Uterus (tissue), 4 donors: Measurements from ENCODE around the gene OBSCN. TPM values are rescaled to one million over a fixed set of nuclear protein-coding genes. Genes with fewer than 3 reads are reported as not detected.

Experiments
- DNase-seq, 2 donors: peaks; one replicate each; pipeline ENCODE4 v3.0.0-alpha.2; 2019 to 2020
- H3K27ac ChIP-seq, 2 donors: fragments of 200-600 bp; sonication (generic); 1 replicate in 1 of 2; 2 replicates in 1 of 2; pipeline ENCODE4 v1.5.1; 2016 to 2018
- H3K27me3 ChIP-seq, 2 donors: fragments of 200-600 bp; sonication (generic); one replicate each; pipeline ENCODE4 v1.5.1; 2018 to 2019; ENCODE audit warnings: control low read depth in 1 of 2
- H3K36me3 ChIP-seq, 2 donors: fragments of 200-600 bp; sonication (generic); one replicate each; pipeline ENCODE4 v1.5.1; 2019; ENCODE audit warnings: control low read depth in 1 of 2
- H3K4me1 ChIP-seq, 2 donors: fragments of 200-600 bp; sonication (generic); one replicate each; pipeline ENCODE4 v1.5.1; 2018 to 2019; ENCODE audit warnings: control low read depth in 1 of 2
- H3K4me3 ChIP-seq, 2 donors: fragments of 200-600 bp; sonication (generic); 1 replicate in 1 of 2; 2 replicates in 1 of 2; pipeline ENCODE4 v1.5.1; 2018 to 2019; ENCODE audit warnings: mild to moderate bottlenecking in 1 of 2
- H3K9me3 ChIP-seq, 2 donors: fragments of 200-600 bp; sonication (generic); one replicate each; pipeline ENCODE4 v1.5.1; 2019; ENCODE audit warnings: control low read depth in 1 of 2
- POLR2A ChIP-seq, 2 donors: fragments of 450-650 bp; IDR thresholded peaks; one replicate each; pipeline ENCODE4 v1.6.1; 2016; ENCODE audit warnings: antibody characterized with exemption in 2 of 2, mild to moderate bottlenecking in 1 of 2, moderate library complexity in 1 of 2
- intact Hi-C: fragments of 100-400 bp; cut with DNase I; formaldehyde crosslinking; loops from one replicate; pipeline ENCODE4 v1.15.1; 2023; ENCODE audit warnings: low total_unique reads
- total RNA-seq, 4 donors: library from RNA; depleted of rRNA in 3 of 4; stranded (reverse); fragments of >200 nt in 3 of 4; gene quantifications; one replicate each; pipeline versions ENCODE4 v1.1.0 to v1.2.4, GENCODE V29; 2014 to 2023
- TF ChIP-seq, protein P1 (sequence below), 4 experiments: fragments of 200-600 bp in 2 of 4; fragments of 450-650 bp in 2 of 4; sonication (generic) in 2 of 4; IDR thresholded peaks; one replicate each; pipeline ENCODE4 v1.5.1; 2016 to 2019; ENCODE audit warnings: antibody characterized with exemption in 4 of 4, mild to moderate bottlenecking in 2 of 4, moderate library complexity in 1 of 4
- donor health status: DM: yes; HTN: yes; CAD: no.

Gene OBSCN
- total RNA-seq, 4 donors from 2014 or later: 5.9 to 53.2 (median 22.4) TPM

DNA sequence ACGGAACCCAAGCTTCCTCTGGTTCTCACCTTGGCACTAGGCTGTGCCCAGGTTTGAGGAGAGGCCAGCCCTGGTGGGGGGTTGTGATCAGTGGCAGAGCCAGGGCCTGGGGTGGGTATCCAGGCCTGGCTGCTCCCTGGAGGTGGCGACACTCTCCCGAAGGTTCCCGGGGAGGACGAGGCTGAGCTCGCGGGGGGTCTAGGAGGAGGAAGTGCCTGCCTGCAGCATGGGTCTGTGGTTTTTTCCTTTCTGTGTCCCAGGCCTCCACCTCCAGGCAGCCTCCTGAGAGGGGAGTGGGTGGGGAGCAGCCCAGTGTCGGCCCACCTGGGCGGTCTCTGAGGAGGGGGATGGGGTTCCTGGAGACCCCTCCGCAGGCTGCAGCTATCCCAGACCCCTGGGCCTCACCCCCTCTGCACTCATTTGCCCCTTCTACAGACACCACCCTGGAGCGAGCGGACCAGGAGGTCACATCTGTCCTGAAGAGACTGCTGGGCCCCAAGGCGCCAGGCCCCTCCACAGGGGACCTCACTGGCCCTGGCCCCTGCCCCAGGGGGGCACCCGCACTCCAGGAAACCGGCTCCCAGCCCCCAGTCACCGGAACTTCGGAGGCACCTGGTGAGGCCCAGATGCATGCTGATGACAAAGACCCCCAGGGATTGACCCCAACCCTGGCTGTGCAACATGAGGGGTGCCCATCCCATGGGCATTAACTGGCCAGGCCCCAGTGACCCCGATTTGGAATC, 154.5 kb downstream of the OBSCN start:
- H3K9me3 ChIP-seq: no peaks in the 10 kb centered on the region
- H3K27ac ChIP-seq: no peak overlapping the region
- no peak overlapping the region for H3K4me3 ChIP-seq
- no peaks in the 10 kb centered on the region for H3K36me3 ChIP-seq
- TF ChIP-seq, protein P1, sequence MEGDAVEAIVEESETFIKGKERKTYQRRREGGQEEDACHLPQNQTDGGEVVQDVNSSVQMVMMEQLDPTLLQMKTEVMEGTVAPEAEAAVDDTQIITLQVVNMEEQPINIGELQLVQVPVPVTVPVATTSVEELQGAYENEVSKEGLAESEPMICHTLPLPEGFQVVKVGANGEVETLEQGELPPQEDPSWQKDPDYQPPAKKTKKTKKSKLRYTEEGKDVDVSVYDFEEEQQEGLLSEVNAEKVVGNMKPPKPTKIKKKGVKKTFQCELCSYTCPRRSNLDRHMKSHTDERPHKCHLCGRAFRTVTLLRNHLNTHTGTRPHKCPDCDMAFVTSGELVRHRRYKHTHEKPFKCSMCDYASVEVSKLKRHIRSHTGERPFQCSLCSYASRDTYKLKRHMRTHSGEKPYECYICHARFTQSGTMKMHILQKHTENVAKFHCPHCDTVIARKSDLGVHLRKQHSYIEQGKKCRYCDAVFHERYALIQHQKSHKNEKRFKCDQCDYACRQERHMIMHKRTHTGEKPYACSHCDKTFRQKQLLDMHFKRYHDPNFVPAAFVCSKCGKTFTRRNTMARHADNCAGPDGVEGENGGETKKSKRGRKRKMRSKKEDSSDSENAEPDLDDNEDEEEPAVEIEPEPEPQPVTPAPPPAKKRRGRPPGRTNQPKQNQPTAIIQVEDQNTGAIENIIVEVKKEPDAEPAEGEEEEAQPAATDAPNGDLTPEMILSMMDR (IDR thresholded peaks at IDR 0.05): no peak
- TF ChIP-seq POLR2A (IDR thresholded peaks at IDR 0.05): no peak
- no peak for DNase-seq
- intact Hi-C loops: no loop called here
- no peaks in the 10 kb centered on the region for H3K27me3 ChIP-seq
- H3K4me1 ChIP-seq: no peaks in the 10 kb centered on the region

DNA sequence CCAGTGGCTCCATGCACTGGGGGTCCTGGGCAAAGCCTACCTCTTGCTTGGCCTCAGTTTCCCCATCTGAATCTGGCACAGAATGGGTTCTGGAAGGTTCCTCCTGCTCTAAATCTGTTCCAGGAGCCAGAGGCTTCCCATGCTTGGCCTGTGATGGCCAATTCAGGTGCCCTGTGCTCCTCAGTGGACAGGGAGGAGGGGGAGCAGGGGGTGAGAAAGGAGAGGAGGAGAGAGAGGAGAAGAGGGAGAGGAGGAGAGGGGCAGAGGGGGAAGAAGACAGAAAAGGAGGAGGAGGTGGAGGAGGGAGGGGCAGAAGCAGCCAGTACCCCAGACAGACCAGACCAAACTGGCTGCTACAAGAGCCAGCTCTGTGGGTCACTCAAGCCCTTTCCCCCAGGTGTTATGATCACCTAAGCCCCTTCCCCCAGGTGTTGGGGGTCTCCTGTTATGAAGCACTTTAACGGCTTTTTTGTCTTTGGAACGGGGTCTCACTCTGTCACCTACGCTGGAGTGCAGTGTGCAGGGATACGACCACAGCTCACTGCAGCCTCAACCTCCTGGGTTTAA, 155.1 kb downstream of the OBSCN start:
- H3K36me3 ChIP-seq: no peaks in the 10 kb centered on the region
- no peak overlapping the region for H3K27ac ChIP-seq
- intact Hi-C loops: no loop called here
- H3K4me3 ChIP-seq: no peak overlapping the region
- DNase-seq: no peak
- H3K27me3 ChIP-seq: no peaks in the 10 kb centered on the region
- no peaks in the 10 kb centered on the region for H3K9me3 ChIP-seq
- no peak for TF ChIP-seq POLR2A (IDR thresholded peaks at IDR 0.05)
- TF ChIP-seq, protein P1 (IDR thresholded peaks at IDR 0.05): no peak
- H3K4me1 ChIP-seq: no peaks in the 10 kb centered on the region

DNA sequence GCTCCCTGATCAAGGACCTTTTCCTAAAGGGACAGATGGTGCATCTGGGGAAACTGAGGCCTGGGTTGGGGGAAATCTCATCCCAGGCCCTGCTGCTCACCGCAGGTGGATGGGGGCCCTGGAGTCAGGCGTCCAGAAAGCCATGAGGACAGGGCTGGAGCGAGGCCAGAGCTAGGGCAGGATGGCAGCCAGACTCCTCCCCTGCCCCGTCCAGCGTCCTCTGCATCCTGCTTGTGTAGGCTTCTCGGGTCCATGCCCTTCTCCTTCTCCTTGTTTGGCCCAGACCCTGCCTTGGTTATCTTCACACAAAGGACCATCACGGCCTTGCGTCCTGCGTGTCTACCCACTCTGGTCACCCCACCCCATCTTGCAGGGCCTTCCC, 155.8 kb downstream of the OBSCN start:
- H3K27me3 ChIP-seq: no peaks in the 10 kb centered on the region
- H3K27ac ChIP-seq: no peak overlapping the region
- H3K36me3 ChIP-seq: no peaks in the 10 kb centered on the region
- DNase-seq: no peak
- no peaks in the 10 kb centered on the region for H3K4me1 ChIP-seq
- H3K9me3 ChIP-seq: no peaks in the 10 kb centered on the region
- H3K4me3 ChIP-seq: no peak overlapping the region
- TF ChIP-seq POLR2A (IDR thresholded peaks at IDR 0.05): no peak
- TF ChIP-seq, protein P1 (IDR thresholded peaks at IDR 0.05): no peak
- intact Hi-C loops: no loop called here

DNA sequence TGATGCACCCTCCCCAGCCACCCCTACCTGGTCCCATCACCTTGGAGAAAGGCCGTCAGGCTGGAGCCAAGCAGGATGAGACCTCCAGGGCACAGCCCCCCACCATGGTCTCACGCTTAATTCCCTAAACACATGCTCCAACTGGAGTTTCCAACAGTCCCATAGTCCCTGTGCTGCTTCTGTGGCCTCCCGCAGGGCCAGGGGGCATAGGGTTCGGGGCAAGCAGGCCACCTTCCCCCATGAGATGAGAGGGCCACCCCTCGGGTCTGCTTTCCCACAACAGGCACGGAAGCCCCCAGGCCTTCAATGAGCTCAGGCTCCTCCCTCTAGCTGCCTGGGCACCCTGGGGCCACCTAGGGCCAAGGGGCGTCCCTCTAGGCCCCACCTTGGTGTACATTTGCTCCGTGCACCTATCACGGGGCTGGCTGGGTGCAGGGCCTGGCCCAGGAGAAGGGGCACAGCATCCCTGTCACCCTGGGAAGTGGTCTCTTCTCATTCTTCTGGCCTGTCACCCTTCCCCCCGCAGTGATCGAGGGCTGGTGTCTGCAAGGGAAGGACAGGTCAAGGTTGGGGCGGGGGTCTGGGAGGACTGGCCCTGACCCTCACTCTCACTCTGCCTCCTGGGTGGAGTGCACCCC, 156.3 kb downstream of the OBSCN start:
- H3K36me3 ChIP-seq: no peaks in the 10 kb centered on the region
- intact Hi-C loops: no loop called here
- TF ChIP-seq POLR2A (IDR thresholded peaks at IDR 0.05): no peak
- TF ChIP-seq, protein P1 (IDR thresholded peaks at IDR 0.05): no peak
- H3K27me3 ChIP-seq: no peaks in the 10 kb centered on the region
- no peak overlapping the region for H3K27ac ChIP-seq
- no peaks in the 10 kb centered on the region for H3K9me3 ChIP-seq
- no peak overlapping the region for H3K4me3 ChIP-seq
- DNase-seq: no peak
- H3K4me1 ChIP-seq: no peaks in the 10 kb centered on the region

DNA sequence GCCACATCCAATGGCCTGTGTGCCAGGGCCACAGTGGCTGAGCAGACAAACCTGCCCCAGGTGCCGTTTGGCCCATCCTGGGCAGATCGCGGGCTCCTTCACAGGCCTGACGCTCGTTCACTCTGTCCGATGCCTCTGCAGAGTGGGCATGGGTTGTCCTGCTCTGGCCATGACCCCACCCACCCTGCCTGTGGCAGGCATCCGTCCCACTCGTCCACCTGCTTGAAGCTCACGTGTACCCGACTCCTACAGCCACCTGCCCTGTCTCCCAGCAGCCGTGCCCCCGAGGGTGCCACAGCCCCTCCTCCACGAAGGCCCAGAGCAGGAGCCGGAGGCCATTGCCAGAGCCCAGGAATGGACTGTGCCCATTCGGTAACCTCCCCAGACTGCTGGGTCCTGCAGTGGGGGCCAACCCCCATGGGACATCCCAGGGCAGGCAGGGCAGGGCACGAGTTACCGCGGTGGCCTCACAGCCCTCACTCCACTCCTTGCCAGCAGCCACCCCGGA, 156.9 kb downstream of the OBSCN start:
- intact Hi-C loops: no loop called here
- Histone ChIP-seq H3K9me3 (no peaks in the 10 kb centered on the region), H3K27me3 (no peaks in the 10 kb centered on the region), H3K36me3 (no peaks in the 10 kb centered on the region), H3K4me3 (no peak overlapping the region), H3K27ac (no peak overlapping the region), H3K4me1 (no peaks in the 10 kb centered on the region)
- TF ChIP-seq, protein P1 (IDR thresholded peaks at IDR 0.05): no peak
- TF ChIP-seq POLR2A (IDR thresholded peaks at IDR 0.05): no peak
- peak in 1 of 2 donors; percentile 13 for DNase-seq
